GM19324 (cell line): ENCODE results near the gene PTMS.

Source experiments
- ATAC-seq: cut with Tn5 transposase; IDR thresholded peaks from one replicate; pipeline ENCODE4 v1.9.1; 2021; ENCODE audit warnings: mild to moderate bottlenecking, moderate library complexity; ENCODE audit not compliant: unreplicated experiment, low FRiP score

Gene PTMS

DNA sequence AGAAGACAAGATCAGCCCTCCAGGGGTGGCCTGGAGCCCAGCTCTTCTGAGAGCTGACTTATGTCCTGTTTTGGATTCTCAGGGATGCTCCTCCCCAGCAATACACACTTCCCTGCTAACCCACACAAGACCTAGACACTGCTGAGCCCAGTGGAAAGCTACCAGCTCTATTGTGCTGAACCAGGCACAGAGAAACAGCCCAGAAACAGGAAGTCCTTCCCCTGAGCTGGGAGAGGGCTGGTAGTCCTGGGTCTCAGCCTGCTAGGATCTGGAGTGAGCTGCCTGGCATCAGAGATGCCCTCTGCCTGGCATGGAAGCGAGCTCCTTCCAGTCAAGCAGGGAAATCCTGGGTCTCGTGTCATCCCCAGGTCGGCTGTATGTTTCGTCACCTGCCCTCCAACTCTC is 4.9 kb downstream of the PTMS start:
- ATAC-seq: no peak

DNA sequence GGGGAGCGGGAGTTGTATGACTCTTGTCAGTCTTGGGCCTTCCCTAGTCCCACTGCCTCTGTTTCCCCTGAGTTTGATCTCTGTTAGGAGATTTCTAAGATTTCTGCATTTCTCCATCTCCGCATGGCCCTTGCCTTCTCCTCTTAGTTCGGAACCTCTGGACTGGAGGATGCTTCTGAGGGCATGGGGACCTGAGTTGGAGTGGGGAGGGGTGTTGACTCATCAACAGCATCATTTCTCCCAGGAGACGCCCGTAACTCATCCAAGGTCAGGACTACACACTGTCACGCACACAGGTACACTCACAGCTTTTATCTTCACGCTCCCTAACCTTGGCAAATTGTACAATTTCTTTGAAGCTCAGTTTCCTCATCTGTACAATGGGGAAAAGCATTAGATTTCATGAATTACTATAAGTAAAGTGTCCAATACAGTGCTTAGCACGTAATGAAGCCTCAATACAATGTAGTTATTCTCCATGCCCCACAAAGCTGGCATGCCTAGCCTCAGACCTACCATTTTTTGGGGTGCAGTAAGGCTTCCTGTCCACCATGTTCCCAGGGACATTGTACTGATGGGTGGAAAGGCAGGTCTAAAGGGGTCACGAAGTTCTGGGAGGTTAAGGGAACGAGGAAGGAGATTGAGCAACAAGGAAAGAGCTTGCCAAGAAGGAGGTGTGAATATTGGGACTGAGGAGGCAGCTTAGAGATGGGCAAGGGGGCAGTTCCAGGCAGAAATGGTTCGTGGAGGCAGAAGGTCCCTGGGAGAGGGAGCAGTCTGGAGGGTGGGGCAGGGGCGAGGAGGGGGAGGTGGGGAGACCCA is 5.6 kb downstream of the PTMS start:
- no peak for ATAC-seq

- no peak for ATAC-seq
Observed at GRCh38 chr12:6772331-6772695, 6.2 kb downstream of the PTMS start, which contains the start of gene LAG3. LAG3 (plus strand) TSS chr12:6772520; CDS start chr12:6772853, 333 bp downstream.

- no peak for ATAC-seq
Observed at GRCh38 chr12:6772726-6773589, 6.8 kb downstream of the PTMS start.

DNA sequence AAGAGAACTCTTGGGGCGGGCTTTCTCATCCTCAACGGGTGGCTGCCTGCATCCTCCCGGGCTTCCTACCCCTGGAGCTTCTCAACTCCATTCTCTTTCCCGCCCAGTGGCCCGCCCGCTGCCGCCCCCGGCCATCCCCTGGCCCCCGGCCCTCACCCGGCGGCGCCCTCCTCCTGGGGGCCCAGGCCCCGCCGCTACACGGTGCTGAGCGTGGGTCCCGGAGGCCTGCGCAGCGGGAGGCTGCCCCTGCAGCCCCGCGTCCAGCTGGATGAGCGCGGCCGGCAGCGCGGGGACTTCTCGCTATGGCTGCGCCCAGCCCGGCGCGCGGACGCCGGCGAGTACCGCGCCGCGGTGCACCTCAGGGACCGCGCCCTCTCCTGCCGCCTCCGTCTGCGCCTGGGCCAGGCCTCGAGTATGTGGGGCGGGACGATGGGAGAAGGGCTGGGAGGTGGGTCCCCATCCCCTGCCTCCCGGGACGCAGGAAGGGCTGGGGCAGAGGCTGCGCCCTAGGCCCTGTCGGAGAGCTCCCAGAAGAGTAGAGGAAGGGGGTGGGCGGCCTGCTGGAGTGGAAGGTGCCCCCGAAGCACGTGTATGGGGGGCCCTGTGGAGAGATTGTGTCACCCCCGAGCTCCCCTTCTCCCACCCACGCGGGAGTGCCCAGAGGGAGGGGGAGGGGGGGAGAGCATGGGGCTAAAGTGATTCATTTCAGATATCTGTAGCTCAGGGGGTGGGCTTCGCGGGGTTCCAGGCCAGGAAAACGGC is 7.6 kb downstream of the PTMS start:
- ATAC-seq: no peak

DNA sequence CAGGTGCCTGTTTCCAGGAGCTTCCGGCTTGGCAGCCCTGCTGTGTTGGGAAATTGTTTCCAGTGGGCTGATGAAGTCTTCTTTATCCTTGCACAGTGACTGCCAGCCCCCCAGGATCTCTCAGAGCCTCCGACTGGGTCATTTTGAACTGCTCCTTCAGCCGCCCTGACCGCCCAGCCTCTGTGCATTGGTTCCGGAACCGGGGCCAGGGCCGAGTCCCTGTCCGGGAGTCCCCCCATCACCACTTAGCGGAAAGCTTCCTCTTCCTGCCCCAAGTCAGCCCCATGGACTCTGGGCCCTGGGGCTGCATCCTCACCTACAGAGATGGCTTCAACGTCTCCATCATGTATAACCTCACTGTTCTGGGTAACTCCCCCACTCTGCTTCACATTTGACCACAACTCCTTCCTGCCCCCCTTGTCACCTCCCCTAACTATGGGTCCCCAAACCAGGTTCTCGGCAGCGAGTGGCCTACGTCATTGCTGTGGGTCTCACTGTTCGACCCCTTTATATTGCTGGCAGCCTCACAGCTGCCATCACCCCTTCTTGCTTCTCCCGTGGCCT is 8.4 kb downstream of the PTMS start:
- no peak for ATAC-seq

DNA sequence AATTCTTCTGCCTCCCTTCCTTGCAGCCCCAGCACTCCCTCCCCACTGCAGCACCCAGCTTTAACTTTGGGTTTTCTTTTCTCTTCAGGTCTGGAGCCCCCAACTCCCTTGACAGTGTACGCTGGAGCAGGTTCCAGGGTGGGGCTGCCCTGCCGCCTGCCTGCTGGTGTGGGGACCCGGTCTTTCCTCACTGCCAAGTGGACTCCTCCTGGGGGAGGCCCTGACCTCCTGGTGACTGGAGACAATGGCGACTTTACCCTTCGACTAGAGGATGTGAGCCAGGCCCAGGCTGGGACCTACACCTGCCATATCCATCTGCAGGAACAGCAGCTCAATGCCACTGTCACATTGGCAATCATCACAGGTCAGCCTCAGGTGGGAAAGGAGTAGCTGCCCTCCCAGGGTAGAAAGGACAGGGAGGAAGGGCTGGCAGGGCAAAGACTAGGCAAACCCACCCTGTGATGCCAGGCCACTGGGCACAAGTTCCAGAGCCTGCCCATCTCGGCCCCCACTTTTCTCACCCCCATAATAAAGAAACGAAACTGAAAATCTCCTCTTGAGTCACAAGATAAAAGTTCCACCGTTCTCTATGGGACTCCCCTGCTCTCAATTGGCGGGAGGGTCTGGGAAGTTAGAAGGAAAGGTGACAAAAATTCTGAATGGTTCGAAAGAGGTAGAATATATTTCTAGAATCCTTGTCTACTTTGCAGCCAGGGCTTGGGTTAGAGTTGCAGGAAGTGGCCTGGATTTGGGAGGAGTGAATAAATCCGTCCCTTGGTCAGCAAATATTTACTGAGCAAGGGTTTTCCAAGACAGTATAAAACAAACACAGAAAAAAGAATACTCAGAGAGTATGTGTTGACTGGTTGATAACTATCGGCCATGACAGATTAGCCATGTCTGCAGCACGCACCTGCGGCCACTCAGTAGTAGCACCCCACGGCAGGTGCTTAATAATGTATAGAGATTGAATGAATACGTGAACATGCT is 9.3 kb downstream of the PTMS start:
- no peak for ATAC-seq

- no peak for ATAC-seq
Observed at GRCh38 chr12:6777386-6777785, 11.2 kb downstream of the PTMS start.

- no peak for ATAC-seq
Observed at GRCh38 chr12:6778217-6778573, 12.0 kb downstream of the PTMS start.

GRCh38 chr12:6778574-6779550 is 12.7 kb downstream of the PTMS start:
- ATAC-seq: peak; percentile 63

GRCh38 chr12:6779708-6780432 is 13.7 kb downstream of the PTMS start:
- ATAC-seq: no peak

DNA sequence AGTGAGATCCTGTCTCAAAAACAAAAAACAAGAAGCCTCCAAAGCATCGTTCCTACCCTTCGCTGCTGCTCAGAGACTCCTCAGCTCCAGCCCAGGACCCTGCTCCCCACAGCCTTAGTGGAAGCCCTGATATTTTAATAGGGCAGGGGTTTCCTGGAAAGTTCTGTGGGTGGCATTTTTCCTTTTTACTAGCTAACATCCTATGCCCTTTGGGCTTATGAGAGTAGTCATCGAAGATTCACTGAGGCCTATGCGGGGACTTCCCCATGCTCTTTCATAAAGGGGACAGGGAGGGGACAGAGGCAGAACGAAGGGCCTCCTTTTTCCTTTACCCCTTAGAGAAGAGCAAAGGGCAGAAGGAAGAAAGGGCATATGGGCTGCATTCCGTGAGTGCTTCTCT is 14.4 kb downstream of the PTMS start:
- ATAC-seq: no peak

- ATAC-seq: no peak
Observed at GRCh38 chr12:6782119-6782518, 16.0 kb downstream of the PTMS start.

DNA sequence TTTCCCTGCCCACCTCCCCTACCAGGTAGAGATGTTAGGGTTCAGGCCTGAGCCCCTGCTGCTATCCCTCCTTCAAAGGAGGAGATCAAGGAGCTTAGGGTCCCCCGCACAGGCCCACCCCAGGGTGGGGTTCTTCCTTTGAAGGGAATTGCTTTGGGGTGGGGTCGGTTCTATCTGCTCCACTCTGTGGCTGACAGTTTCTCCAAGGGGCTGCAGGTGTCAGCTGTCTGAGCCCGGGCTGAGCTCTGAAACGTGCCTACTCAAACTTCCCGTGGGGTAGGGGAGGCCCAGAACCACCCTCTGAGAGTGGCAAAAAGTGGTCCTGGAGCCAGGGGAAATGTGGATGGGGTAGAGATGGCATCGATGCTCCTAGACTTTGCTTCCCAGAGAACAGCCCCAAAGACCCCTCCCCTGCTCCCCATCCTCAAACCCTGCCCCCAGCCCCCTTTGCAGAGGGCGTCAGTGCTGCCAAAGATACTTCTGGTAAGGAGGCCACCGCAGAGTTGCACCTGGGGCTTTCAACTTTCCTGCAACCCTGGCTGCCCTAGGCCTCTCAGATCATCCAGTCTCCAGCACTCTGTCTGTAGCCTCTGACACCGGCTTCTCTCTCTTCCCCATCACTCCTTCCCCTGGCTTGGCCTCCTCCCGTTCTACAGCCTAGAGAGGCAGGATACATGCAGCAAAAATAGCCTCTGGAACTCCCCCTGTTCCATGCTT is 16.8 kb downstream of the PTMS start:
- ATAC-seq: no peak

GRCh38 chr12:6783828-6784227 is 17.7 kb downstream of the PTMS start:
- ATAC-seq: no peak

GRCh38 chr12:6784296-6784695 is 18.1 kb downstream of the PTMS start:
- ATAC-seq: no peak

DNA sequence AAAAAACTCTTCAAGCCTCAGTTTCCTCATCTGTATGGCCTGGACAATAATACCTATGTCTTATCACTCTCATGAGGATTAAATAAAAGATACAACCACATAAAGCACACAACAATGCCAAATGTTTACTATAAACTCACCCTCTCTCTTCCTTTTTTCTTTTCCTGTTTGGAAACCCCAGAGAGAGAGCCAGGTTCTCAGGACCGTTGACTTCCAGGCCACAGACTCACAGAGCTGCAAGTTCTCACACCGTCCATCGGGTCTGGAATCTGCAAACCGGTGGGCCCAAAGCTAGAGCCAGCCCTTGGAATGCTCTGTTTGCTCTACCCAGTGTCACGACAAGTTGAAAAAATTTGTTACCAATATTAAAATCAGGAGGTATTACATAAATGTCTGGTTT is 18.6 kb downstream of the PTMS start:
- ATAC-seq: no peak
